Suprapubic skin (tissue), 4 donors: ENCODE results near the gene SHROOM3.

ENCODE experiments used
- CTCF ChIP-seq, 2 donors: fragments of 200-600 bp in 1 of 2; fragments of 450-650 bp in 1 of 2; sonication (generic) in 1 of 2; IDR thresholded peaks; one replicate each; pipeline ENCODE4 v1.5.1; 2016 to 2019; ENCODE audit warnings: antibody characterized with exemption in 2 of 2, mild to moderate bottlenecking in 1 of 2, moderate library complexity in 1 of 2
- EP300 ChIP-seq: sonication (generic); formaldehyde crosslinking; IDR thresholded peaks from one replicate; pipeline ENCODE4 v1.6.1; 2017; ENCODE audit warnings: antibody characterized with exemption
- POLR2A ChIP-seq, 2 donors: fragments of 450-650 bp; IDR thresholded peaks; one replicate each; pipeline ENCODE4 v1.6.1; 2017; ENCODE audit warnings: antibody characterized with exemption in 2 of 2, mild to moderate bottlenecking in 2 of 2, moderate library complexity in 2 of 2
- POLR2AphosphoS5 ChIP-seq, 3 donors: sonication (generic); formaldehyde crosslinking; IDR thresholded peaks; one replicate each; pipeline ENCODE4 v1.6.1; 2017; ENCODE audit warnings: antibody characterized with exemption in 3 of 3

GRCh38 chr4:76526585-76526990, 91.6 kb downstream of the SHROOM3 start:
- TF ChIP-seq CTCF (IDR thresholded peaks at IDR 0.05), result no peak
- no peak for TF ChIP-seq EP300
- no peak for TF ChIP-seq POLR2AphosphoS5 (IDR thresholded peaks at IDR 0.05)
- no peak for TF ChIP-seq POLR2A (IDR thresholded peaks at IDR 0.05)
